HEK293T (cell line): ENCODE results near the gene MYO18B.

Experiments
- CTCF ChIA-PET: fragments of 350-600 bp; formaldehyde crosslinking; extraction: SDS; loops from one replicate; lab custom pipeline; 2021; ENCODE audit warnings: antibody characterized with exemption, inconsistent platforms; lab: Yijun Ruan, JAX
- POLR2A ChIA-PET: fragments of 350-600 bp; formaldehyde crosslinking; extraction: SDS; loops from one replicate; lab custom pipeline; 2020; ENCODE audit warnings: antibody characterized with exemption, inconsistent platforms; lab: Yijun Ruan, JAX
- DNase-seq: peaks from one replicate; pipeline ENCODE4 v3.0.0; 2012; ENCODE audit warnings: mixed read lengths; ENCODE audit errors: extremely low spot score
- ARNT ChIP-seq: fragments of 450-650 bp; IDR thresholded peaks from 2 replicates; pipeline ENCODE4 v1.6.1; 2017; ENCODE audit warnings: mild to moderate bottlenecking
- BHLHE40 ChIP-seq: fragments of 450-650 bp; IDR thresholded peaks from 2 replicates; pipeline ENCODE4 v1.6.1; 2016; ENCODE audit warnings: mild to moderate bottlenecking, moderate library complexity, borderline replicate concordance
- CTBP1 ChIP-seq: fragments of 450-650 bp; IDR thresholded peaks from 2 replicates; pipeline ENCODE4 v1.6.1; 2016; ENCODE audit warnings: borderline replicate concordance
- ELF4 ChIP-seq: fragments of 450-650 bp; IDR thresholded peaks from 2 replicates; pipeline ENCODE4 v1.6.1; 2017; ENCODE audit warnings: antibody characterized with exemption
- FOXA1 ChIP-seq: fragments of 450-650 bp; IDR thresholded peaks from 2 replicates; pipeline ENCODE4 v1.6.1; 2016; ENCODE audit warnings: mild to moderate bottlenecking
- FOXK2 ChIP-seq: fragments of 450-650 bp; IDR thresholded peaks from 2 replicates; pipeline ENCODE4 v1.6.1; 2016; ENCODE audit warnings: mild to moderate bottlenecking
- FOXM1 ChIP-seq: fragments of 450-650 bp; IDR thresholded peaks from 2 replicates; pipeline ENCODE4 v1.6.1; 2017; ENCODE audit warnings: mild to moderate bottlenecking, borderline replicate concordance
- HDGF ChIP-seq: fragments of 450-650 bp; IDR thresholded peaks from 2 replicates; pipeline ENCODE4 v1.6.1; 2017; ENCODE audit warnings: antibody characterized with exemption, borderline replicate concordance
- L3MBTL2 ChIP-seq: fragments of 450-650 bp; conservative IDR thresholded peaks from 2 replicates; pipeline ENCODE4 v1.6.1; 2016; ENCODE audit warnings: mild to moderate bottlenecking
- LEF1 ChIP-seq: fragments of 450-650 bp; IDR thresholded peaks from 2 replicates; pipeline ENCODE4 v1.6.1; 2017; ENCODE audit warnings: mild to moderate bottlenecking, borderline replicate concordance
- NFRKB ChIP-seq: fragments of 450-650 bp; IDR thresholded peaks from 2 replicates; pipeline ENCODE4 v1.6.1; 2016; ENCODE audit warnings: mild to moderate bottlenecking, moderate library complexity
- SP1 ChIP-seq: fragments of 450-650 bp; IDR thresholded peaks from 2 replicates; pipeline ENCODE4 v1.6.1; 2017
- SUZ12 ChIP-seq: fragments of 450-650 bp; IDR thresholded peaks from 2 replicates; pipeline ENCODE4 v1.6.1; 2016; ENCODE audit warnings: mild to moderate bottlenecking
- TARDBP ChIP-seq: fragments of 450-650 bp; IDR thresholded peaks from 2 replicates; pipeline ENCODE4 v1.6.1; 2016
- ZNF384 ChIP-seq: fragments of 450-650 bp; IDR thresholded peaks from 2 replicates; pipeline ENCODE4 v1.6.1; 2016
- TF ChIP-seq, protein P1 (sequence below): fragments of 450-650 bp; IDR thresholded peaks from 2 replicates; pipeline ENCODE4 v1.6.1; 2016

MYO18B gene

GRCh38 chr22:26054841-26055605, 313.0 kb downstream of the MYO18B start:
- POLR2A ChIA-PET = no interaction called here
- CTCF ChIA-PET = interaction anchor here (0.6 kb wide), 1 partner anchor 31 kb away, joined by 3 read pairs; no protein-coding TSS in a partner anchor
- TF ChIP-seq HDGF (no peak), CTBP1 (no peak), SUZ12 (no peak), FOXK2 (no peak), BHLHE40 (no peak), ARNT (no peak), LEF1 (no peak), SP1 (no peak), FOXM1 (no peak), TARDBP (no peak), ZNF384 (no peak), L3MBTL2 (no peak), FOXA1 (no peak), NFRKB (no peak)
- TF ChIP-seq, protein P1, sequence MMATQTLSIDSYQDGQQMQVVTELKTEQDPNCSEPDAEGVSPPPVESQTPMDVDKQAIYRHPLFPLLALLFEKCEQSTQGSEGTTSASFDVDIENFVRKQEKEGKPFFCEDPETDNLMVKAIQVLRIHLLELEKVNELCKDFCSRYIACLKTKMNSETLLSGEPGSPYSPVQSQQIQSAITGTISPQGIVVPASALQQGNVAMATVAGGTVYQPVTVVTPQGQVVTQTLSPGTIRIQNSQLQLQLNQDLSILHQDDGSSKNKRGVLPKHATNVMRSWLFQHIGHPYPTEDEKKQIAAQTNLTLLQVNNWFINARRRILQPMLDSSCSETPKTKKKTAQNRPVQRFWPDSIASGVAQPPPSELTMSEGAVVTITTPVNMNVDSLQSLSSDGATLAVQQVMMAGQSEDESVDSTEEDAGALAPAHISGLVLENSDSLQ = no peak
- no peak for DNase-seq

DNA sequence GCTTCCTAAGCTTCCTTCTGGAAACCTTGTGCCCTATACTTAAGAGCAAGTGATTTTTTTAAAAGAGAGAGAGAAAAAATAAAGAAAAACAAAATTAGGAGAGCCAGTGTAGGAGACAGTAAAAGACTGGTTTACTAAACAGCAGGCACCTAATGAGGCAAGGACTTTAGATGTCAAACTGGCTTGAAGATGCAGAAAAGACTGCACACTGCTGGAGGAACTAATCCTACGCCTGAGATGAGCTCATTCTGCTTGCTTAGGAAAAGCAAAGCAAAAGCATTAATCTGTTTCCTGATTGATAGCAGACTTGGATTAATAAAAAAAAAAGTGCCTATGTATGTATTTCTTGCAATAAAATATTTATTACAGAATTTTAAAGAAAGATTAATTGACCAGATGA, 313.7 kb downstream of the MYO18B start:
- no peak for TF ChIP-seq TARDBP
- TF ChIP-seq SP1 = no peak
- TF ChIP-seq CTBP1 = no peak
- no peak for TF ChIP-seq NFRKB
- no peak for TF ChIP-seq FOXK2
- no peak for TF ChIP-seq ZNF384
- no peak for TF ChIP-seq FOXA1
- no peak for TF ChIP-seq ELF4
- TF ChIP-seq LEF1 = no peak
- TF ChIP-seq L3MBTL2 = no peak
- no peak for TF ChIP-seq HDGF
- TF ChIP-seq ARNT = no peak
- TF ChIP-seq FOXM1 = no peak
- no peak for TF ChIP-seq SUZ12
- no peak for TF ChIP-seq BHLHE40
- TF ChIP-seq, protein P1 = no peak
- ChIA-PET POLR2A (no interaction called here), CTCF (no interaction called here)
- no peak for DNase-seq

DNA sequence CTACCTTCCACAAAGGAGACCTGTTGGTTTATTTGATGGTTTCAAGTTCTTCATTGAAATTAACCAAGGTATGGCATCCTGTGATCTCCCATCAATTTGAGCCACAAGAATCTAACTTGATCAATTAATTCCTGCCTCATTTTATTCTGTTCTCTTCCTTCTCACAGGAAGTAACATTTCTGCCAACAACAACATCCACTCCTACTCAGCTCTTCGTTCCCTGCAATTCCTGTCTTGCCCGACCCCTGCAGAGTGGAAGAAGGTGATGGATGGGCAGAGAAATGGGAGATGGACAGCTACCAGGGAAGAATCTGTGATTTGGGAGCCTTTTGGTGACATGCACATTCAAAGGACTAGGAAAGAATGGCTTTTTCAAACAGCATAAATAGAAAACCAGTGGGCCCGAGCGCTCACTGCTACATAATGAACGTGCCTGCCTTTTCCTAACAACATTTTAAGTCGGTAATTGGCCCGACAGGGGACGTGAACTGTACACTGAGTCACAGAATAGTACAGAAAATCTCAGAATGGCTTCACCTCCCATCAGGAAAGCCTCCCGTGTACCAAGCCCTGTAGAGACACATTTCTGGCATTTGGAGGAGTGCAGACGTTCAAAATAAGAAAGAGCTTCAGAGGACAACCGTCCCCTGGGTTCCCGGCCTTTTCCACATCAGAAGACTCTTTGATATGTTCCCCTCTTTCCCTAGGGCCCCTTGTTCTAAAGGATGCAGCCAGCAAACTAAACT, 314.6 kb downstream of the MYO18B start:
- DNase-seq = no peak
- CTCF ChIA-PET = no interaction called here
- POLR2A ChIA-PET = no interaction called here
- no peak for TF ChIP-seq SP1
- no peak for TF ChIP-seq TARDBP
- TF ChIP-seq LEF1 = no peak
- TF ChIP-seq ZNF384 = no peak
- no peak for TF ChIP-seq CTBP1
- no peak for TF ChIP-seq BHLHE40
- TF ChIP-seq FOXA1 = no peak
- TF ChIP-seq, protein P1 = no peak
- no peak for TF ChIP-seq SUZ12
- no peak for TF ChIP-seq HDGF
- no peak for TF ChIP-seq ARNT
- TF ChIP-seq NFRKB = no peak
- no peak for TF ChIP-seq L3MBTL2
- TF ChIP-seq FOXK2 = no peak
- no peak for TF ChIP-seq ELF4
- no peak for TF ChIP-seq FOXM1

- TF ChIP-seq CTBP1 (no peak), L3MBTL2 (no peak), ARNT (no peak), NFRKB (no peak), ELF4 (no peak)
- POLR2A ChIA-PET = no interaction called here
- no peak for DNase-seq
- CTCF ChIA-PET = no interaction called here
These were observed 315.7 kb downstream of the MYO18B start for GRCh38 chr22:26057731-26058130.

DNA sequence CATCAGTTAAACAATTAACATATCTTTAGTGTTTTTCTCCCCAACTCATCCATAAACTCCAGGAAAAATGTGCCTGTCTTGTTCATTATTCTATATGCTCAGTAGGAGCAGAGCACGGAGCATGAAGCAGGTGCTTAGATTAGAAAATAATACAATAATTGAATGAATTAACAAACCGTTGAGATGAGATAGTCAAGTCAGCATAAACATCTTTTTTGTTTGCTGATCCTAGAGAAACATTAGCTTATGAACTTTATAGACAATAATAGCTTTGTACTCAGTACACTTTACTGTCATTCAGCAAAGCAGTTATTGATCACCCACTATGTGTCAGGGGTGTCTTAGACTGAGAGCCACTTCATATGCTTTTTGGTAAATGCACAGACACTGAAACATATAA, 322.1 kb downstream of the MYO18B start:
- ChIA-PET CTCF (no interaction called here), POLR2A (no interaction called here)
- TF ChIP-seq FOXK2 = no peak
- TF ChIP-seq SP1 = no peak
- TF ChIP-seq FOXA1 = no peak
- TF ChIP-seq CTBP1 = no peak
- TF ChIP-seq BHLHE40 = no peak
- no peak for TF ChIP-seq SUZ12
- no peak for TF ChIP-seq L3MBTL2
- no peak for TF ChIP-seq FOXM1
- TF ChIP-seq HDGF = no peak
- no peak for TF ChIP-seq LEF1
- TF ChIP-seq ARNT = no peak
- TF ChIP-seq ZNF384 = no peak
- no peak for DNase-seq

- DNase-seq = no peak
- CTCF ChIA-PET = no interaction called here
- POLR2A ChIA-PET = interaction anchor here (0.9 kb wide), 1 partner anchor 786 kb away, joined by 4 read pairs; no protein-coding TSS in a partner anchor
These were observed 323.9 kb downstream of the MYO18B start for GRCh38 chr22:26065847-26066246.

More at GRCh38 chr22:26065847-26066246, 323.9 kb downstream of the MYO18B start:
- TF ChIP-seq ARNT = no peak
